CD4-positive, alpha-beta T cell treated with Interleukin-15 for 4 hours (primary cell): ENCODE measurements around the gene FZD1.
A peak's percentile ranks its signal among the peaks of the same experiment; 100 is the strongest.

Source experiments
- DNase-seq: peaks from one replicate; pipeline ENCODE4 v3.0.0-alpha.2; 2020; ENCODE audit warnings: low spot score

Gene FZD1

GRCh38 chr7:91264046-91264923 lies at the start of gene FZD1:
FZD1 (plus strand) TSS chr7:91264433; CDS start chr7:91264881, 448 bp downstream.
- DNase-seq, result peak; percentile 31

GRCh38 chr7:91226411-91226810 lies 37.8 kb upstream of the FZD1 start:
- DNase-seq, result no peak

- no peak for DNase-seq
Observed at GRCh38 chr7:91228327-91228726, 35.9 kb upstream of the FZD1 start.

GRCh38 chr7:91228927-91229558 lies 35.2 kb upstream of the FZD1 start:
- DNase-seq, result no peak

- DNase-seq, result no peak
Observed at GRCh38 chr7:91230100-91230499, 34.1 kb upstream of the FZD1 start.

- no peak for DNase-seq
Observed at GRCh38 chr7:91230503-91230902, 33.7 kb upstream of the FZD1 start.

- DNase-seq, result no peak
Observed at GRCh38 chr7:91233212-91233611, 31.0 kb upstream of the FZD1 start.

- DNase-seq, result no peak
Observed at GRCh38 chr7:91235211-91235832, 28.9 kb upstream of the FZD1 start.

GRCh38 chr7:91239171-91239604 lies 25.0 kb upstream of the FZD1 start:
- no peak for DNase-seq

- no peak for DNase-seq
Observed at GRCh38 chr7:91239772-91240171, 24.5 kb upstream of the FZD1 start.

- no peak for DNase-seq
Observed at GRCh38 chr7:91240376-91240941, 23.8 kb upstream of the FZD1 start.

- no peak for DNase-seq
Observed at GRCh38 chr7:91242097-91242844, 22.0 kb upstream of the FZD1 start.

- DNase-seq, result no peak
Observed at GRCh38 chr7:91243591-91244301, 20.5 kb upstream of the FZD1 start.

- DNase-seq, result no peak
Observed at GRCh38 chr7:91247500-91247899, 16.7 kb upstream of the FZD1 start.

GRCh38 chr7:91248996-91249395 lies 15.2 kb upstream of the FZD1 start:
- no peak for DNase-seq

- no peak for DNase-seq
Observed at GRCh38 chr7:91249506-91250233, 14.6 kb upstream of the FZD1 start.

GRCh38 chr7:91250706-91251105 lies 13.5 kb upstream of the FZD1 start:
- DNase-seq, result no peak

GRCh38 chr7:91251877-91252276 lies 12.4 kb upstream of the FZD1 start:
- DNase-seq, result no peak

GRCh38 chr7:91263384-91264045 lies 718 bp upstream of the FZD1 start:
- DNase-seq, result no peak
